Immature natural killer cell (primary cell): ENCODE results near the gene TOR4A. TPM values are rescaled to one million over a fixed set of nuclear protein-coding genes. Genes with fewer than 3 reads are reported as not detected.
"Not testable (repeated sequence)": the region's sequence is repeated elsewhere in the genome, so short reads cannot be mapped to it uniquely, and the experiment has no call there.

Experiments
- DNase-seq, 3 donors: peaks; one replicate each; pipeline ENCODE4 v3.0.0; 2022; ENCODE audit warnings: mixed read lengths in 1 of 3
- H3K27ac Mint-ChIP-seq, 6 donors: one replicate each; pipeline ENCODE4 v1.8.0; 2020; ENCODE audit warnings: mixed read lengths in 6 of 6, mild to moderate bottlenecking in 5 of 6, inconsistent platforms in 4 of 6, moderate library complexity in 3 of 6
- H3K27me3 Mint-ChIP-seq, 3 donors: one replicate each; pipeline ENCODE4 v1.8.0; 2020 to 2021; ENCODE audit warnings: low read depth in 3 of 3, mild to moderate bottlenecking in 3 of 3, mixed read lengths in 3 of 3, moderate library complexity in 3 of 3, inconsistent platforms in 1 of 3
- H3K36me3 Mint-ChIP-seq, 3 donors: one replicate each; pipeline ENCODE4 v1.8.0; 2020; ENCODE audit warnings: mixed read lengths in 3 of 3, inconsistent platforms in 2 of 3, mild to moderate bottlenecking in 2 of 3
- H3K4me1 Mint-ChIP-seq, 2 donors: one replicate each; pipeline ENCODE4 v1.8.0; 2020; ENCODE audit warnings: inconsistent platforms in 2 of 2, mild to moderate bottlenecking in 2 of 2, mixed read lengths in 2 of 2, moderate library complexity in 1 of 2
- H3K4me3 Mint-ChIP-seq, 5 donors: one replicate each; pipeline ENCODE4 v1.8.0; 2020; ENCODE audit warnings: mild to moderate bottlenecking in 5 of 5, mixed read lengths in 5 of 5, inconsistent platforms in 3 of 5, moderate library complexity in 3 of 5
- H3K9me3 Mint-ChIP-seq, 6 donors: one replicate each; pipeline ENCODE4 v1.8.0; 2020; ENCODE audit warnings: mild to moderate bottlenecking in 6 of 6, mixed read lengths in 6 of 6, inconsistent platforms in 4 of 6, moderate library complexity in 3 of 6
- polyA plus RNA-seq, 3 donors: library from polyadenylated mRNA; unstranded; fragments of 300-500 nt; fragmentation: Illumina TruSeq; gene quantifications; one replicate each; pipeline ENCODE4 v1.2.3, GENCODE V29; 2021

The TOR4A gene
- polyA plus RNA-seq, 3 donors from 2014 or later, result 4.9 to 13.9 (median 7.2) TPM

DNA sequence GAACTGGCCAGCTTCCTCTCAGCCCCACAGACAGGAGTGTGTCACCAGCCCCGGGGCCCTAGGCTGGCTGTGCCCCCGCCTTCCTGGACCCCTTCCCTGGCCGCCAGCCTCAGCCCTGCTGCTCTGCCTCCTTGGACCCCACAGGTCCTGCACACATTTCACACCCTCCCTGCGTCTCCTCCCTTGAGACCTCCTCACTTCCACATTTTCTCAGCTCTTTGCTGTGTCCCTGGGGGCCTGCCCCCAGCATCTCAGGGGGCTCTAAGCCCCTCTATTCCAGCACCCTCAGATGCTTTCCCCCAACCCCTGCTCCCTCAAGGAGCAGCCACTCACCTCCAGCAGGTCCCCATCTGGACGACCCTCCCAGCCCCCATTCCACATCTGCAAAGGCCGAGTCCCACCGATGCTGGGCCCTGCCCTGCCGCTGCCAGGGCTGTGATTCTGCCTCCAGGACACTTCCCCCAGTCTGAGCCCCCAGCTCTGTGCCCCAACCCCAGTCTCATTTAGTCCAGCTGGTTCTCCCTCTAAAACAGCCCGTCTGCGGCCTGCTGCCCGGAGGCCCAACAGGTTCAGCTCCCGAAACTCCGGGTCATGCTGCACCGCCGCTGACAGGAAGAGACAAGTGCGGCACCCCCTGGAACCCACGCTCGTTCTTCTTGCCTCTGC, 42.6 kb upstream of the TOR4A start:
- Mint-ChIP-seq H3K36me3 (no peaks in the 10 kb centered on the region), H3K9me3 (no peaks in the 10 kb centered on the region), H3K27ac (no peak overlapping the region), H3K4me3 (no peak overlapping the region), H3K4me1 (peaks cover 6 to 14% of the 10 kb centered on the region in 2 donors), H3K27me3 (peaks cover 0 to 5% (median 0%) of the 10 kb centered on the region in 3 donors)
- DNase-seq, result no peak

GRCh38 chr9:137235424-137236237, 41.9 kb upstream of the TOR4A start:
- Mint-ChIP-seq H3K9me3 (no peaks in the 10 kb centered on the region), H3K4me1 (peaks cover 6 to 15% of the 10 kb centered on the region in 2 donors), H3K27me3 (peaks cover 0 to 9% (median 0%) of the 10 kb centered on the region in 3 donors), H3K4me3 (no peak overlapping the region), H3K27ac (no peak overlapping the region), H3K36me3 (no peaks in the 10 kb centered on the region)
- no peak for DNase-seq

GRCh38 chr9:137236238-137236935, 41.1 kb upstream of the TOR4A start:
- peak; percentile 86 to 87 (median 87) for DNase-seq
- Mint-ChIP-seq H3K4me1 (peaks cover 11 to 18% of the 10 kb centered on the region in 2 donors), H3K9me3 (no peaks in the 10 kb centered on the region), H3K36me3 (no peaks in the 10 kb centered on the region), H3K27ac (no peak overlapping the region), H3K27me3 (peaks cover 5 to 15% (median 5%) of the 10 kb centered on the region in 3 donors), H3K4me3 (no peak overlapping the region)

- no peaks in the 10 kb centered on the region for H3K9me3 Mint-ChIP-seq
- DNase-seq, result no peak
- no peak overlapping the region for H3K27ac Mint-ChIP-seq
- peaks cover 12 to 18% of the 10 kb centered on the region in 2 donors for H3K4me1 Mint-ChIP-seq
- H3K4me3 Mint-ChIP-seq, result no peak overlapping the region
- no peaks in the 10 kb centered on the region for H3K36me3 Mint-ChIP-seq
- peaks cover 5 to 13% (median 5%) of the 10 kb centered on the region in 3 donors for H3K27me3 Mint-ChIP-seq
These were observed 40.5 kb upstream of the TOR4A start for GRCh38 chr9:137236936-137237421.

GRCh38 chr9:137237759-137238726, 39.5 kb upstream of the TOR4A start:
- Mint-ChIP-seq H3K36me3 (peaks cover 0 to 3% (median 0%) of the 10 kb centered on the region in 3 donors), H3K4me3 (no peak overlapping the region), H3K4me1 (peaks cover 23 to 27% of the 10 kb centered on the region in 2 donors), H3K27ac (no peak overlapping the region), H3K9me3 (no peaks in the 10 kb centered on the region), H3K27me3 (peaks cover 12 to 22% (median 15%) of the 10 kb centered on the region in 3 donors)
- no peak for DNase-seq

DNA sequence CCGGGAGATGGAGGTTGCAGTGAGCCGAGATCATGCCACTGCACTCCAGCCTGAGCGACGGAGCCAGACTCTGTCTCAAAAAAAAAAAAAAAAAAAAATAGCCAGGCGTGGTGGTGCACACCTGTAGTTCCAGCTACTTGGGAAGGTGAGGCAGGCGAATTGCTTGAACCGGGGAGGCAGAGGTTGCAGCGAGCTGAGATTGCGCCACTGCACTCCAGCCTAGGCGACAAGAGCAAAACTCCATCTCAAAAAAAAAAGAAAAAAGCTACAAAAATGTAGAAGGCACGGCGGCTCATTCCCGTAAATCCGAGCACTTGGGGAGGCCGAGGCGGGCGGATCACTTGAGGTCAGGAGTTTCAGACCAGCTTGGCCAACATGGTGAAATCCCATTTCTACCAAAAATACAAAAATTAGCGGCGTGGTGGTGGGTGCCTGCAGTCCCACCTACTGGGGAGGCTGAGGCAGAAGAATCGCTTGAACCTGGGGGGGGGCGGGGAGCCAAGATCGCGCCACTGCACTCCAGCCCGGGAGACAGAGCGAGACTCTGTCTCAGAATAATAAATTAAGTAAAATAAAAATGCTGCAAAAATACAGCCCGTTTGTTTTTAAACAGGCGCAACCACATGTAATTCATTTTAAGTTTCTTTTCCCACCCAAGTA, 37.9 kb upstream of the TOR4A start:
- Mint-ChIP-seq H3K4me3 (peak overlapping the region; percentile 63 to 79 (median 71)), H3K27me3 (peaks cover 12 to 26% (median 25%) of the 10 kb centered on the region in 3 donors), H3K4me1 (peaks cover 28 to 31% of the 10 kb centered on the region in 2 donors), H3K27ac (peak overlapping the region in 5 of 6 donors; percentile 21 to 77 (median 48))
- H3K36me3 Mint-ChIP-seq, H3K9me3 Mint-ChIP-seq, DNase-seq: not testable (repeated sequence)

DNA sequence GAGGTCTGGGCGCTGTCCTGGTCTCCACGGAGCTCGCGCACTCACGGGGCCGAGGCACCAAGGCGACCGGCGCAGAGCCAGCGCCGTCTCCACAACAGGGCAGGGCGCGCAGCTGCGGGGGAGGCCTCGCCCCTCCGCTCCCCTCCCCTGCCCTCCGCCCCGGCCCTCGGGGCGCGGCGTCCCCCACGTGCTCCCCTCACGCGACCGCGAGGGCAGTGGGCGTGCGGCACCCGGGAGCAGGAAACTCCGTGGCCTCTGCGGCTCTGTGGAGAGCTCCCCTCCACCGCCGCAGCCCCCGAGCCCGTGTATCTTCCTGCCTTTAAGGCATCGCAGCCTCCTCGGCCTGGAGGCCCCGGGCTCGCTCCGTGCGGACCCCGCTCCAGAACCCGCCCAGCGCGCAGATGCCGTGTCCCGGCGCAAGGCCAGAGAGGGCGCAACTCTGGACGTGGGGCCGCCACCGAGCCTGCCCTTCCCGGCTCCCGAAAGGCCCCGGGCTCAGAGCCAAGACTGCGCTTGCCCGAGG, 37.1 kb upstream of the TOR4A start:
- peak in 2 of 3 donors; percentile 82 to 84 for DNase-seq
- peak overlapping the region; percentile 63 to 79 (median 71) for H3K4me3 Mint-ChIP-seq
- H3K27me3 Mint-ChIP-seq, result peaks cover 12 to 26% (median 25%) of the 10 kb centered on the region in 3 donors
- no peaks in the 10 kb centered on the region for H3K9me3 Mint-ChIP-seq
- H3K4me1 Mint-ChIP-seq, result peaks cover 28 to 31% of the 10 kb centered on the region in 2 donors
- peaks cover 0 to 3% (median 0%) of the 10 kb centered on the region in 3 donors for H3K36me3 Mint-ChIP-seq
- peak overlapping the region in 3 of 6 donors; percentile 46 to 92 (median 77) for H3K27ac Mint-ChIP-seq

DNA sequence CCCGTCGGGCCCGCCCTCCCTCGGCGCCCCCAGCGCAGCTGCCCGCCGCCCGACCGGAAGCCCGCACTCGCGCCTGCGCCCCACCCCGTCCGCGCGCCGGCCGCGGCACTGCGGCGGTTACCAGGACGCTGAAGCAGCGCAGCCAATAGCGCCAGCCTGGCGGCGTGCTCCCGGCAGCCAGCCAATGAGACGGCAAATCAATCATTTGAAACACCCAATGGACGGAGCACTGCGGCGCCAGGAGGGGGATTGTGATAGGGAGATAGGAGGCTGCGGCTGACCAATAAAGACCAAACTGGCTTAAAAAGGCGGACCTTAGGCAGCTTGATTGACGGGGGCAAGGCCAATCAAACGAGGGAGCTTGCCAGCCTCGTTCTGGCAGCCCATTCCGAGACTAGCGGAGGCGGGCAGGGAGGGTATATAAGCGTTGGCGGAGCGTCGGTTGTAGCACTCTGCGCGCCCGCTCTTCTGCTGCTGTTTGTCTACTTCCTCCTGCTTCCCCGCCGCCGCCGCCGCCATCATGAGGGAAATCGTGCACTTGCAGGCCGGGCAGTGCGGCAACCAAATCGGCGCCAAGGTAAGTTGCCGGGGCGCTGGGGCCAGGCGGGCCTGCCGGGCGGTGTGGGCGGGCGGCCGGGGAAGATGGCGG, 36.6 kb upstream of the TOR4A start, which contains the start of gene TUBB4B:
Gene TUBB4B (plus strand): TSS at position 447 of the 649 bp plus-strand sequence. CDS start 74 bp downstream, at position 521.
- Mint-ChIP-seq H3K9me3 (no peaks in the 10 kb centered on the region), H3K27ac (peak within 1 kb of the TSS; percentile 68 to 94 (median 92)), H3K36me3 (peaks cover 0 to 3% (median 0%) of the 10 kb centered on the region in 3 donors), H3K27me3 (peaks cover 12 to 26% (median 25%) of the 10 kb centered on the region in 3 donors), H3K4me3 (peak within 1 kb of the TSS; percentile 92 to 96 (median 93)), H3K4me1 (peaks cover 28 to 31% of the 10 kb centered on the region in 2 donors)
- DNase-seq, result peak; percentile 99

- Mint-ChIP-seq H3K27me3 (peaks cover 12 to 26% (median 25%) of the 10 kb centered on the region in 3 donors), H3K9me3 (no peaks in the 10 kb centered on the region), H3K36me3 (peaks cover 0 to 3% (median 0%) of the 10 kb centered on the region in 3 donors), H3K4me1 (peaks cover 28 to 30% of the 10 kb centered on the region in 2 donors), H3K4me3 (peak overlapping the region; percentile 78 to 94 (median 84)), H3K27ac (peak overlapping the region in 5 of 6 donors; percentile 64 to 92 (median 68))
- DNase-seq, result peak in 1 of 3 donors; percentile 52
These were observed 35.8 kb upstream of the TOR4A start for GRCh38 chr9:137241490-137242268.

DNA sequence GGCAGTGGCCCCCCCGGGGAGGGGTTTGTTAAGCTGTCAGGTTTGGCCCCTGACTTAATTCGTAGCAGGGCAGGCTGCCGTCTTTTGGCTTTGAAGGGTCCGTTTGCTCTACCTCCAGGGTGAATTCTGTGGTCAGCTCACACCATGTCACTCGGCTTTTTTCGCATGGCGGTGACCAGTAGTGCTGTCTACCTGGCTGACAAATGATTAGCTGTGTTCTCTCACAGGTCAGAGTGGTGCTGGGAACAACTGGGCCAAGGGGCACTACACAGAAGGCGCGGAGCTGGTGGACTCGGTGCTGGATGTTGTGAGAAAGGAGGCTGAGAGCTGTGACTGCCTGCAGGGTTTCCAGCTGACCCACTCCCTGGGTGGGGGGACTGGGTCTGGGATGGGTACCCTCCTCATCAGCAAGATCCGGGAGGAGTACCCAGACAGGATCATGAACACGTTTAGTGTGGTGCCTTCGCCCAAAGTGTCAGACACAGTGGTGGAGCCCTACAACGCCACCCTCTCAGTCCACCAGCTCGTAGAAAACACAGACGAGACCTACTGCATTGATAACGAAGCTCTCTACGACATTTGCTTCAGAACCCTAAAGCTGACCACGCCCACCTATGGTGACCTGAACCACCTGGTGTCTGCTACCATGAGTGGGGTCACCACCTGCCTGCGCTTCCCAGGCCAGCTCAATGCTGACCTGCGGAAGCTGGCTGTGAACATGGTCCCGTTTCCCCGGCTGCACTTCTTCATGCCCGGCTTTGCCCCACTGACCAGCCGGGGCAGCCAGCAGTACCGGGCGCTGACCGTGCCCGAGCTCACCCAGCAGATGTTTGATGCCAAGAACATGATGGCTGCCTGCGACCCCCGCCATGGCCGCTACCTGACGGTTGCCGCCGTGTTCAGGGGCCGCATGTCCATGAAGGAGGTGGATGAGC, 35.0 kb upstream of the TOR4A start:
- H3K36me3 Mint-ChIP-seq, result peaks cover 0 to 3% (median 0%) of the 10 kb centered on the region in 3 donors
- DNase-seq, result peak in 2 of 3 donors; percentile 17 to 18
- peaks cover 28% of the 10 kb centered on the region in 2 donors for H3K4me1 Mint-ChIP-seq
- H3K27me3 Mint-ChIP-seq, result peaks cover 12 to 28% (median 25%) of the 10 kb centered on the region in 3 donors
- no peaks in the 10 kb centered on the region for H3K9me3 Mint-ChIP-seq
- H3K27ac Mint-ChIP-seq, result peak overlapping the region; percentile 64 to 78 (median 74)
- peak overlapping the region; percentile 77 to 85 (median 81) for H3K4me3 Mint-ChIP-seq
